NCI-H2107 (cell line): ENCODE measurements around the gene BSPRY.
"Not testable (repeated sequence)": the region's sequence is repeated elsewhere in the genome, so short reads cannot be mapped to it uniquely, and the experiment has no call there.

Experiments used
- DNase-seq: peaks from one replicate; lab custom pipeline; 2025; lab: John Stamatoyannopoulos, UW

Gene BSPRY

GRCh38 chr9:113395000-113395861, 45.9 kb downstream of the BSPRY start:
- DNase-seq = no peak

- no peak for DNase-seq
Measured at GRCh38 chr9:113397203-113397631, 47.9 kb downstream of the BSPRY start.

GRCh38 chr9:113398796-113399195, 49.5 kb downstream of the BSPRY start:
- DNase-seq = no peak

GRCh38 chr9:113399646-113400200, 50.4 kb downstream of the BSPRY start:
- DNase-seq = no peak

- DNase-seq = peak; percentile 95
Measured at GRCh38 chr9:113401027-113401792, 51.9 kb downstream of the BSPRY start, which contains the start of gene ALAD. Gene ALAD, minus strand, starts transcription at chr9:113401284. Its CDS starts 7,725 bp downstream, at chr9:113393559.

- DNase-seq = no peak
Measured at GRCh38 chr9:113403646-113404045, 54.3 kb downstream of the BSPRY start.

GRCh38 chr9:113406353-113406752, 57.0 kb downstream of the BSPRY start:
- DNase-seq = not testable (repeated sequence)

GRCh38 chr9:113406873-113407511, 57.7 kb downstream of the BSPRY start:
- not testable (repeated sequence) for DNase-seq

GRCh38 chr9:113409481-113409880, 60.1 kb downstream of the BSPRY start:
- DNase-seq = no peak

- no peak for DNase-seq
Measured at GRCh38 chr9:113409883-113410206, 60.5 kb downstream of the BSPRY start.

- peak; percentile 86 for DNase-seq
Measured at GRCh38 chr9:113410207-113410864, 61.0 kb downstream of the BSPRY start, which contains the start of the genes C9orf43 and POLE3. Gene C9orf43, plus strand, starts transcription at chr9:113410747. Its CDS starts 2,747 bp downstream, at chr9:113413494. Gene POLE3, minus strand, starts transcription at chr9:113410675. Its CDS starts 382 bp downstream, at chr9:113410293.

- no peak for DNase-seq
Measured at GRCh38 chr9:113416149-113416721, 66.9 kb downstream of the BSPRY start.

GRCh38 chr9:113417370-113417769, 68.0 kb downstream of the BSPRY start:
- DNase-seq = no peak
